GM23338 (cell line): ENCODE results near the gene FHIT. TPM values are rescaled to one million over a fixed set of nuclear protein-coding genes. Genes with fewer than 3 reads are reported as not detected.

Source experiments
- ATAC-seq: fragments of 200-7000 bp; cut with Tn5 transposase; 3 replicates; pipeline ENCODE4 v1.9.1; 2020
- DNase-seq: peaks from one replicate; pipeline ENCODE4 v3.0.0-alpha.2; 2015; ENCODE audit warnings: low spot score
- H2AFZ ChIP-seq: fragments of 200-600 bp; sonication (generic); 2 replicates; pipeline ENCODE4 v1.8.0; 2016; ENCODE audit warnings: antibody characterized with exemption, mild to moderate bottlenecking, moderate library complexity
- H3F3A ChIP-seq: fragments of 200-600 bp; sonication (generic); replicated peaks from 2 replicates; pipeline ENCODE4 v1.8.0; 2017; ENCODE audit warnings: antibody characterized with exemption, mixed run types, low read depth
- H3K27ac ChIP-seq: fragments of 200-600 bp; sonication (generic); 2 replicates; pipeline ENCODE4 v1.6.1; 2016; ENCODE audit warnings: low read depth
- H3K27me3 ChIP-seq: fragments of 200-600 bp; sonication (generic); 2 replicates; pipeline ENCODE4 v1.8.0; 2016; ENCODE audit warnings: mild to moderate bottlenecking, mixed run types, moderate library complexity; ENCODE audit not compliant: insufficient read depth
- H3K36me3 ChIP-seq: fragments of 200-600 bp; sonication (generic); 2 replicates; pipeline ENCODE4 v1.8.0; 2016; ENCODE audit warnings: mild to moderate bottlenecking; ENCODE audit not compliant: insufficient read depth
- H3K4me1 ChIP-seq: fragments of 200-600 bp; sonication (generic); 2 replicates; pipeline ENCODE4 v1.8.0; 2016; ENCODE audit warnings: mild to moderate bottlenecking, moderate library complexity; ENCODE audit not compliant: insufficient read depth
- H3K4me2 ChIP-seq: fragments of 200-600 bp; sonication (generic); 2 replicates; pipeline ENCODE4 v1.7.1; 2017; ENCODE audit warnings: mixed run types
- H3K4me3 ChIP-seq: fragments of 200-600 bp; sonication (generic); 2 replicates; pipeline ENCODE4 v1.6.1; 2016; ENCODE audit warnings: mixed run types
- H3K79me2 ChIP-seq: fragments of 200-600 bp; sonication (generic); replicated peaks from 2 replicates; pipeline ENCODE4 v1.8.0; 2017; ENCODE audit warnings: mild to moderate bottlenecking; ENCODE audit not compliant: insufficient read depth
- H3K9me2 ChIP-seq: fragments of 200-600 bp; sonication (generic); 2 replicates; pipeline ENCODE4 v1.8.0; 2017; ENCODE audit not compliant: insufficient read depth
- H4K20me1 ChIP-seq: fragments of 200-600 bp; sonication (generic); replicated peaks from 2 replicates; pipeline ENCODE4 v1.8.0; 2017; ENCODE audit warnings: mild to moderate bottlenecking; ENCODE audit not compliant: insufficient read depth
- H3K27ac Mint-ChIP-seq: 2 replicates; pipeline ENCODE4 v1.8.0; 2020; ENCODE audit warnings: inconsistent platforms, mild to moderate bottlenecking, moderate library complexity, mixed read lengths
- H3K27me3 Mint-ChIP-seq: 3 replicates; pipeline ENCODE4 v1.8.0; 2022; ENCODE audit warnings: low read depth, mild to moderate bottlenecking, moderate library complexity, mixed read lengths, inconsistent platforms; ENCODE audit not compliant: insufficient read depth, poor library complexity
- H3K36me3 Mint-ChIP-seq: 3 replicates; pipeline ENCODE4 v1.8.0; 2021; ENCODE audit warnings: low read depth, mild to moderate bottlenecking, inconsistent platforms, moderate library complexity, mixed read lengths
- H3K4me1 Mint-ChIP-seq: 3 replicates; pipeline ENCODE4 v1.8.0; 2020; ENCODE audit warnings: mild to moderate bottlenecking, inconsistent platforms, mixed read lengths
- H3K4me3 Mint-ChIP-seq: 3 replicates; pipeline ENCODE4 v1.8.0; 2021; ENCODE audit warnings: moderate library complexity, mild to moderate bottlenecking, inconsistent platforms, mixed read lengths
- H3K9me3 Mint-ChIP-seq: 3 replicates; pipeline ENCODE4 v1.8.0; 2020; ENCODE audit warnings: moderate library complexity, mild to moderate bottlenecking, inconsistent platforms, mixed read lengths
- CREB1 ChIP-seq: fragments of 250-450 bp; sonication (Bioruptor Pico); IDR thresholded peaks from 2 replicates; pipeline ENCODE4 v1.5.0; 2020; ENCODE audit warnings: low read depth, mild to moderate bottlenecking, moderate library complexity
- CTCF ChIP-seq, 2 experiments: fragments of 200-600 bp in 1 of 2; sonication (generic) in 1 of 2; conservative IDR thresholded peaks; 2 replicates each; pipeline versions ENCODE4 v1.5.1 to v1.6.1; 2016 to 2017; ENCODE audit warnings: antibody characterized with exemption in 2 of 2, low read depth in 2 of 2, mild to moderate bottlenecking in 2 of 2, moderate library complexity in 1 of 2
- EZH2 ChIP-seq: fragments of 200-600 bp; sonication (generic); IDR thresholded peaks from one replicate; pipeline ENCODE4 v1.8.0; 2017; ENCODE audit warnings: antibody characterized with exemption, mild to moderate bottlenecking, low read depth; ENCODE audit not compliant: unreplicated experiment
- EZH2phosphoT487 ChIP-seq: fragments of 200-600 bp; sonication (generic); IDR thresholded peaks from one replicate; pipeline ENCODE4 v1.8.1; 2018; ENCODE audit warnings: antibody characterized with exemption; ENCODE audit not compliant: unreplicated experiment
- JUNB ChIP-seq: IDR thresholded peaks from one replicate; pipeline ENCODE4 v1.6.1; 2016; ENCODE audit warnings: antibody characterized with exemption; ENCODE audit not compliant: unreplicated experiment
- NANOG ChIP-seq: IDR thresholded peaks from 2 replicates; pipeline ENCODE4 v1.6.1; 2016; ENCODE audit warnings: antibody characterized with exemption, borderline replicate concordance
- POLR2AphosphoS5 ChIP-seq: IDR thresholded peaks from 2 replicates; pipeline ENCODE4 v1.6.1; 2016; ENCODE audit warnings: antibody characterized with exemption, low read depth
- STAT1 ChIP-seq: IDR thresholded peaks from one replicate; pipeline ENCODE4 v1.6.1; 2016; ENCODE audit warnings: antibody characterized with exemption; ENCODE audit not compliant: unreplicated experiment
- ZNF331 ChIP-seq: fragments of 250-450 bp; sonication (Bioruptor Pico); IDR thresholded peaks from 2 replicates; pipeline ENCODE4 v1.5.0; 2020; ENCODE audit warnings: low read depth, mild to moderate bottlenecking, moderate library complexity
- polyA plus RNA-seq: library from polyadenylated mRNA; unstranded; fragments of >200 nt; fragmentation: Nextera tagmentation; extraction: Ambion mirVana; gene quantifications from 2 replicates; pipeline ENCODE4 v1.2.1, GENCODE V29; 2016
- total RNA-seq: library from RNA; depleted of rRNA; stranded (reverse); fragments of >200 nt; shearing (Covaris generic); gene quantifications from 2 replicates; pipeline ENCODE4 v1.2.3, GENCODE V29; 2014
- TF ChIP-seq, protein P1 (sequence below): IDR thresholded peaks from one replicate; pipeline ENCODE4 v1.6.1; 2018; ENCODE audit warnings: antibody characterized with exemption; ENCODE audit not compliant: unreplicated experiment
- TF ChIP-seq, protein P2 (sequence below): IDR thresholded peaks from 2 replicates; pipeline ENCODE4 v1.6.1; 2016; ENCODE audit warnings: antibody characterized with exemption

Gene FHIT
- total and polyA plus RNA-seq, 2 experiments from 2014 or later = 3.0 to 8.3 TPM

GRCh38 chr3:60073228-60073627 is 1178.0 kb downstream of the FHIT start (continued):
- TF ChIP-seq ZNF331 = no peak
- no peak for TF ChIP-seq NANOG
- no peak for TF ChIP-seq STAT1

- Mint-ChIP-seq H3K4me3 (no peak overlapping the region), H3K9me3 (no peaks in the 10 kb centered on the region), H3K27me3 (no peaks in the 10 kb centered on the region), H3K36me3 (no peaks in the 10 kb centered on the region), H3K27ac (no peak overlapping the region), H3K4me1 (no peaks in the 10 kb centered on the region; the same call in 2 of the 3 replicates)
- no peaks in the 10 kb centered on the region for H3K4me1 ChIP-seq
- peaks cover 14% of the 10 kb centered on the region; the same call in 1 of the 2 replicates for H3K9me2 ChIP-seq
- ATAC-seq (no peak), DNase-seq (peak; percentile 8)
- no peaks in the 10 kb centered on the region for H3K79me2 ChIP-seq
- H3K27me3 ChIP-seq = no peaks in the 10 kb centered on the region
- H3K4me2 ChIP-seq = no peak overlapping the region
- H3F3A ChIP-seq = no peaks in the 10 kb centered on the region
- H3K4me3 ChIP-seq = no peak overlapping the region
- 0 out of 2 replicates have a peak overlapping the region, but pooled peaks have one; percentile 7 for H2AFZ ChIP-seq
- no peaks in the 10 kb centered on the region for H4K20me1 ChIP-seq
- H3K36me3 ChIP-seq = no peaks in the 10 kb centered on the region
- no peak for TF ChIP-seq EZH2phosphoT487
- no peak for TF ChIP-seq ZNF331
- TF ChIP-seq JUNB = no peak
- no peak for TF ChIP-seq CREB1 (CRISPR knock-in tag)
- TF ChIP-seq, protein P1, sequence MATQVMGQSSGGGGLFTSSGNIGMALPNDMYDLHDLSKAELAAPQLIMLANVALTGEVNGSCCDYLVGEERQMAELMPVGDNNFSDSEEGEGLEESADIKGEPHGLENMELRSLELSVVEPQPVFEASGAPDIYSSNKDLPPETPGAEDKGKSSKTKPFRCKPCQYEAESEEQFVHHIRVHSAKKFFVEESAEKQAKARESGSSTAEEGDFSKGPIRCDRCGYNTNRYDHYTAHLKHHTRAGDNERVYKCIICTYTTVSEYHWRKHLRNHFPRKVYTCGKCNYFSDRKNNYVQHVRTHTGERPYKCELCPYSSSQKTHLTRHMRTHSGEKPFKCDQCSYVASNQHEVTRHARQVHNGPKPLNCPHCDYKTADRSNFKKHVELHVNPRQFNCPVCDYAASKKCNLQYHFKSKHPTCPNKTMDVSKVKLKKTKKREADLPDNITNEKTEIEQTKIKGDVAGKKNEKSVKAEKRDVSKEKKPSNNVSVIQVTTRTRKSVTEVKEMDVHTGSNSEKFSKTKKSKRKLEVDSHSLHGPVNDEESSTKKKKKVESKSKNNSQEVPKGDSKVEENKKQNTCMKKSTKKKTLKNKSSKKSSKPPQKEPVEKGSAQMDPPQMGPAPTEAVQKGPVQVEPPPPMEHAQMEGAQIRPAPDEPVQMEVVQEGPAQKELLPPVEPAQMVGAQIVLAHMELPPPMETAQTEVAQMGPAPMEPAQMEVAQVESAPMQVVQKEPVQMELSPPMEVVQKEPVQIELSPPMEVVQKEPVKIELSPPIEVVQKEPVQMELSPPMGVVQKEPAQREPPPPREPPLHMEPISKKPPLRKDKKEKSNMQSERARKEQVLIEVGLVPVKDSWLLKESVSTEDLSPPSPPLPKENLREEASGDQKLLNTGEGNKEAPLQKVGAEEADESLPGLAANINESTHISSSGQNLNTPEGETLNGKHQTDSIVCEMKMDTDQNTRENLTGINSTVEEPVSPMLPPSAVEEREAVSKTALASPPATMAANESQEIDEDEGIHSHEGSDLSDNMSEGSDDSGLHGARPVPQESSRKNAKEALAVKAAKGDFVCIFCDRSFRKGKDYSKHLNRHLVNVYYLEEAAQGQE = no peak
- no peak for TF ChIP-seq NANOG
- TF ChIP-seq CTCF (conservative IDR thresholded peaks at IDR 0.05; ENCODE audit: low read depth in 2 of 2) = no peak
- no peak for TF ChIP-seq EZH2
- no peak for TF ChIP-seq POLR2AphosphoS5
- TF ChIP-seq, protein P2, sequence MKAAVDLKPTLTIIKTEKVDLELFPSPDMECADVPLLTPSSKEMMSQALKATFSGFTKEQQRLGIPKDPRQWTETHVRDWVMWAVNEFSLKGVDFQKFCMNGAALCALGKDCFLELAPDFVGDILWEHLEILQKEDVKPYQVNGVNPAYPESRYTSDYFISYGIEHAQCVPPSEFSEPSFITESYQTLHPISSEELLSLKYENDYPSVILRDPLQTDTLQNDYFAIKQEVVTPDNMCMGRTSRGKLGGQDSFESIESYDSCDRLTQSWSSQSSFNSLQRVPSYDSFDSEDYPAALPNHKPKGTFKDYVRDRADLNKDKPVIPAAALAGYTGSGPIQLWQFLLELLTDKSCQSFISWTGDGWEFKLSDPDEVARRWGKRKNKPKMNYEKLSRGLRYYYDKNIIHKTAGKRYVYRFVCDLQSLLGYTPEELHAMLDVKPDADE = no peak
- TF ChIP-seq STAT1 = no peak
- no peak overlapping the region for H3K27ac ChIP-seq
Observed at GRCh38 chr3:60070366-60070765, 1180.9 kb downstream of the FHIT start.
